Measurements from ENCODE around the gene KCNJ1. TPM values are rescaled to one million over a fixed set of nuclear protein-coding genes. Genes with fewer than 3 reads are reported as not detected.
A peak's percentile ranks its signal among the peaks of the same experiment; 100 is the strongest.

Gene KCNJ1
- total RNA-seq, 2 experiments from 2014 or later = 0.22 to 0.27 TPM

DNA sequence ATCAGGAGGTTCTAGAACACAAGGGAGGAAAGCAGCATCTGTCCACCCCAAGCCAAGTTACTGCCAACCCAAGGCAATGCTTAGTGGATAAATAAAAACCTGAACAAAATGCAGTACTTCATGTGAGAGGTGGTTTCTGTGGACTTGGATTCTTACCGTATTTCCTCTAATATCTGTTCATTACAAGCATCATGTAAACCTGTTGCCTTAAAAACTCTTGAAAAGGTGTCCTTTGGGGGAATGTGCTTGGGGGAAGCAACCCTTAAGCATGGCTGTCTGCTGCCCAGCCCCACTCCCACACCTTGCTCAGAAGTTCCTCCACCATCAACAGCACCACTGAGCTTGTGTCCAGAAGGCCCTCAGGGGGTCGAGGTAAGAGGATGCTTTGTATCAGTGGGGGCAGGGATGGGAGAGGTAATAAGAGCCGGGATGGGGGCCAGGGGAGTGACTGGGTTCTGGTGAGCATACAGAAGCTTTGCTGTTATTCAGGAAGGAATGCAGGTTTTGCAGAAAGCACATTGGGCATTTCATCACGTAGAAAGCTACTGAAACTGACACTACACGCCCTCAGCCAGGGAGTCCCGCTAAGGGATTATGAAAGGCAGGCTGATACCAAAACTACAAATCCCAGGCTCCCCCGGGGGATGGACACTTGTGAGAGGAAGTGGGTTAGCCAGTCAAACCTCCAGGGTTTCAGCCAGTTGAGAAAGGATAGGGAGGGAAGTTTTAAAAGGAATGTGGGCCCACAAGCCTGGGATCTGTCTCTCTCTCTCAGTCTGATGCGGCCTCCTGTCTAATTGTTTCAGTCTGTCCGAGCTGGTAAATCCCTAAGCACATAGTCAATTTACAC is 52.0 kb downstream of the KCNJ1 start:
- peak overlapping the region; percentile 33 for H3K27ac Mint-ChIP-seq
- no peak overlapping the region for H3K27ac ChIP-seq (ENCODE audit: low read depth in 1 of 2, low read length in 2 of 2)
- DNase-seq = peak in 1 of 14 experiments; percentile 19
- no peaks in the 10 kb centered on the region for H3K27me3 Mint-ChIP-seq
- H3K9me3 Mint-ChIP-seq = no peaks in the 10 kb centered on the region
- H3K4me1 Mint-ChIP-seq (ENCODE audit: low read depth) = no peaks in the 10 kb centered on the region
- H3K27me3 ChIP-seq (ENCODE audit: control insufficient read depth in 1 of 2, insufficient read depth in 2 of 2, low read length in 2 of 2) = no peaks in the 10 kb centered on the region
- TF ChIP-seq, protein P1, sequence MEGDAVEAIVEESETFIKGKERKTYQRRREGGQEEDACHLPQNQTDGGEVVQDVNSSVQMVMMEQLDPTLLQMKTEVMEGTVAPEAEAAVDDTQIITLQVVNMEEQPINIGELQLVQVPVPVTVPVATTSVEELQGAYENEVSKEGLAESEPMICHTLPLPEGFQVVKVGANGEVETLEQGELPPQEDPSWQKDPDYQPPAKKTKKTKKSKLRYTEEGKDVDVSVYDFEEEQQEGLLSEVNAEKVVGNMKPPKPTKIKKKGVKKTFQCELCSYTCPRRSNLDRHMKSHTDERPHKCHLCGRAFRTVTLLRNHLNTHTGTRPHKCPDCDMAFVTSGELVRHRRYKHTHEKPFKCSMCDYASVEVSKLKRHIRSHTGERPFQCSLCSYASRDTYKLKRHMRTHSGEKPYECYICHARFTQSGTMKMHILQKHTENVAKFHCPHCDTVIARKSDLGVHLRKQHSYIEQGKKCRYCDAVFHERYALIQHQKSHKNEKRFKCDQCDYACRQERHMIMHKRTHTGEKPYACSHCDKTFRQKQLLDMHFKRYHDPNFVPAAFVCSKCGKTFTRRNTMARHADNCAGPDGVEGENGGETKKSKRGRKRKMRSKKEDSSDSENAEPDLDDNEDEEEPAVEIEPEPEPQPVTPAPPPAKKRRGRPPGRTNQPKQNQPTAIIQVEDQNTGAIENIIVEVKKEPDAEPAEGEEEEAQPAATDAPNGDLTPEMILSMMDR (IDR thresholded peaks at IDR 0.05) = no peak
- no peak overlapping the region for H3K4me3 Mint-ChIP-seq
- no peaks in the 10 kb centered on the region for H3K4me1 ChIP-seq (ENCODE audit: insufficient read depth, low read length)
- H3K4me3 ChIP-seq (ENCODE audit: low read length) = no peak overlapping the region
- ChIA-PET CTCF (interaction anchor here (0.5 kb wide), 1 partner anchor 96 kb away, joined by 3 read pairs; no protein-coding TSS in a partner anchor), POLR2A (no interaction called here)
- no peak for ATAC-seq (ENCODE audit: poor library complexity)
- intact Hi-C loops (cut with DNase I, micrococcal nuclease) = no loop called here
- no peaks in the 10 kb centered on the region for H3K9me3 ChIP-seq (ENCODE audit: control insufficient read depth in 1 of 2, insufficient read depth in 1 of 2, low read length in 2 of 2)
- peaks cover 58% of the 10 kb centered on the region for H3K36me3 ChIP-seq (ENCODE audit: insufficient read depth, low read length)
- peaks cover 79% of the 10 kb centered on the region for H3K36me3 Mint-ChIP-seq (ENCODE audit: low read depth)

DNA sequence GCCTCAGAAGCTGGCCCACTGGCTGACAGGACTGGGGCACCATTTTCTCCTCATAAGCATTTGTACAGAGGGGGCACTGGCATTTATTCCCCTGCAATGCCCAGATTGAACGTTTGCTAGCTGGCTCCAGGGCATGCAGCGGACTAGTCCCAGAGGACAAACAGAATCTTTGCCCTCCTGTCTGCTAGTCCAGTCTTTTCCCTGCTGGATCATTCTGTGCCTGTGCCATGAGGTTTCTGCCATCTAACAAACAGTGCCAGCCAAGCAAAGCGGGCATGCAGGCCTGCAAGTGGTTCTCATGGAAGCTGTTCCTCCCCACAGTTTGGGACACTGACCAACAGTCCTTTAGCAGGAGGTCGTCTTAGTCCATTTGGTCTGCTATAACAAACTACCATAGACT is 53.4 kb downstream of the KCNJ1 start:
- ChIA-PET CTCF (no interaction called here), POLR2A (no interaction called here)
- no peaks in the 10 kb centered on the region for H3K9me3 ChIP-seq (ENCODE audit: control insufficient read depth in 1 of 2, insufficient read depth in 1 of 2, low read length in 2 of 2)
- peaks cover 66% of the 10 kb centered on the region for H3K36me3 ChIP-seq (ENCODE audit: insufficient read depth, low read length)
- ATAC-seq (ENCODE audit: poor library complexity) (no peak), DNase-seq (no peak)
- Mint-ChIP-seq H3K9me3 (no peaks in the 10 kb centered on the region), H3K4me3 (no peak overlapping the region), H3K27me3 (no peaks in the 10 kb centered on the region), H3K27ac (peak overlapping the region; percentile 24), H3K4me1 (ENCODE audit: low read depth) (no peaks in the 10 kb centered on the region), H3K36me3 (ENCODE audit: low read depth) (peaks cover 87% of the 10 kb centered on the region)
- TF ChIP-seq, protein P1 (IDR thresholded peaks at IDR 0.05) = no peak
- no peak overlapping the region for H3K27ac ChIP-seq (ENCODE audit: low read depth in 1 of 2, low read length in 2 of 2)
- no peaks in the 10 kb centered on the region for H3K27me3 ChIP-seq (ENCODE audit: control insufficient read depth in 1 of 2, insufficient read depth in 2 of 2, low read length in 2 of 2)
- no peaks in the 10 kb centered on the region for H3K4me1 ChIP-seq (ENCODE audit: insufficient read depth, low read length)
- intact Hi-C loops (cut with DNase I, micrococcal nuclease) = no loop called here
- H3K4me3 ChIP-seq (ENCODE audit: low read length) = no peak overlapping the region

DNA sequence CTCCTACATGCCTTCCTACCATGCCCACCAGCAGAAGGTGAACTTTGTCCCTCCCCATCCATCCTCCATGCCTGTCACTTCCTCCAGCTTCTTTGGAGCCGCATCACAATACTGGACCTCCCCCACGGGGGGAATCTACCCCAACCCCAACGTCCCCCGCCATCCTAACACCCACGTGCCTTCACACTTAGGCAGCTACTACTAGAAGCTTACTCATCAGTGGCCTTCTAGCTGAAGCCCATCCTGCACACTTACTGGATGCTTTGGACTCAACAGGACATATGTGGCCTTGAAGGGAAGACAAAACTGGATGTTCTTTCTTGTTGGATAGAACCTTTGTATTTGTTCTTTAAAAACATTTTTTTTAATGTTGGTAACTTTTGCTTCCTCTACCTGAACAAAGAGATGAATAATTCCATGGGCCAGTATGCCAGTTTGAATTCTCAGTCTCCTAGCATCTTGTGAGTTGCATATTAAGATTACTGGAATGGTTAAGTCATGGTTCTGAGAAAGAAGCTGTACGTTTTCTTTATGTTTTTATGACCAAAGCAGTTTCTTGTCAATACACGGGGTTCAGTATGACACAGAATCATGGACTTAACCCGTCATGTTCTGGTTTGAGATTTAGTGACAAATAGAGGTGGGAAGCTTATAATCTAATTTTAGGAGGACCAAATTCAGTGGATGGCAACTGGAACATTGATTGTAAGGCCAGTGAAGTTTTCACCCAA is 56.1 kb downstream of the KCNJ1 start:
- H3K4me3 Mint-ChIP-seq = no peak overlapping the region
- POLR2A ChIA-PET = interaction anchor here (1.3 to 1.6 kb wide), 2 partner anchors 11 to 114 kb away, joined by 3 read pairs; no protein-coding TSS in a partner anchor
- DNase-seq = no peak
- TF ChIP-seq, protein P1 (IDR thresholded peaks at IDR 0.05) = no peak
- H3K27ac Mint-ChIP-seq = no peak overlapping the region
- peaks cover 94% of the 10 kb centered on the region for H3K36me3 Mint-ChIP-seq (ENCODE audit: low read depth)
- ATAC-seq (ENCODE audit: poor library complexity) = no peak
- H3K36me3 ChIP-seq (ENCODE audit: insufficient read depth, low read length) = peaks cover 84% of the 10 kb centered on the region
- H3K9me3 Mint-ChIP-seq = no peaks in the 10 kb centered on the region
- no peaks in the 10 kb centered on the region for H3K9me3 ChIP-seq (ENCODE audit: control insufficient read depth in 1 of 2, insufficient read depth in 1 of 2, low read length in 2 of 2)
- H3K4me1 Mint-ChIP-seq (ENCODE audit: low read depth) = no peaks in the 10 kb centered on the region
- intact Hi-C loops (cut with DNase I, micrococcal nuclease) = no loop called here
- no peaks in the 10 kb centered on the region for H3K27me3 Mint-ChIP-seq
- H3K27ac ChIP-seq (ENCODE audit: low read depth in 1 of 2, low read length in 2 of 2) = no peak overlapping the region
- no peaks in the 10 kb centered on the region for H3K27me3 ChIP-seq (ENCODE audit: control insufficient read depth in 1 of 2, insufficient read depth in 2 of 2, low read length in 2 of 2)
- no peak overlapping the region for H3K4me3 ChIP-seq (ENCODE audit: low read length)
- CTCF ChIA-PET = interaction anchor here (1.5 kb wide), 1 partner anchor 653 kb away, joined by 5 read pairs; no protein-coding TSS in a partner anchor
- no peaks in the 10 kb centered on the region for H3K4me1 ChIP-seq (ENCODE audit: insufficient read depth, low read length)
